Measurements from ENCODE around the gene CHAF1A.

Gene CHAF1A

DNA sequence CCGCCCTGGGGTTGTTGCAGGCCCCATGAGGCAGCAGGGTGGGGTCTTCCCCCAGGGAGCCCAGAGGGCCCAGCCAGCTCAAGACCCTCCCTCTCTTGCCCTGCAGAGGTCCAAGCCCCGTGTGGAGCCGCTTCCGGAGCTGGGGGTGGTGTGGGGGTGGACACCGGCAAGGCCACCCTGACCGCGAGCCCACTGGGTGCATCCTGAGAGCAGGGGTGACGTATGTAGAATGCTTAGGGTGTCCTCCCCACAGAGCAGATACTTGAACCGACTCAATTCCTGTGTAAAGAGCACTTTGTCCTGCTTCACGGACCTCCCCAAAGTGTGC lies 40.3 kb downstream of the CHAF1A start:
- DNase-seq = no peak

DNA sequence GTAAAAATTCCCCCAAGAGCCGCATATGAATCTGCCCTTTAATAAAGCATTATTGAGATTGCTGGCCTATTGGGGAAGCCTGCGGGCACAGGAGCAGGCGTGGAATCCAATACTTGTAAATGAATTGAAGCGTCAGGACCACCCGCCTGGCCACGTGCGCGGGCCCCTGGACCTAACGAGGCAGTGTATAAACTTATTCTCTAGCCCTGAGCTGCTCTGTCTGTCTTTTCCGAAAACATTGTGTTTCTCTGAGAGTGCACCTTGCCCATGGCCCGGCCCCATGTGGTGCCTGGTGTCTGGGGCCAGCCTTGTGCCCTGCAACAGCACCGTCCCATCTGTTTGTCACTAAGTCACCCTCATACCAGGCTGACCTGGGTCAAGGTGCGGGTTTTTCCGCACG lies 40.7 kb downstream of the CHAF1A start:
- DNase-seq = no peak

DNA sequence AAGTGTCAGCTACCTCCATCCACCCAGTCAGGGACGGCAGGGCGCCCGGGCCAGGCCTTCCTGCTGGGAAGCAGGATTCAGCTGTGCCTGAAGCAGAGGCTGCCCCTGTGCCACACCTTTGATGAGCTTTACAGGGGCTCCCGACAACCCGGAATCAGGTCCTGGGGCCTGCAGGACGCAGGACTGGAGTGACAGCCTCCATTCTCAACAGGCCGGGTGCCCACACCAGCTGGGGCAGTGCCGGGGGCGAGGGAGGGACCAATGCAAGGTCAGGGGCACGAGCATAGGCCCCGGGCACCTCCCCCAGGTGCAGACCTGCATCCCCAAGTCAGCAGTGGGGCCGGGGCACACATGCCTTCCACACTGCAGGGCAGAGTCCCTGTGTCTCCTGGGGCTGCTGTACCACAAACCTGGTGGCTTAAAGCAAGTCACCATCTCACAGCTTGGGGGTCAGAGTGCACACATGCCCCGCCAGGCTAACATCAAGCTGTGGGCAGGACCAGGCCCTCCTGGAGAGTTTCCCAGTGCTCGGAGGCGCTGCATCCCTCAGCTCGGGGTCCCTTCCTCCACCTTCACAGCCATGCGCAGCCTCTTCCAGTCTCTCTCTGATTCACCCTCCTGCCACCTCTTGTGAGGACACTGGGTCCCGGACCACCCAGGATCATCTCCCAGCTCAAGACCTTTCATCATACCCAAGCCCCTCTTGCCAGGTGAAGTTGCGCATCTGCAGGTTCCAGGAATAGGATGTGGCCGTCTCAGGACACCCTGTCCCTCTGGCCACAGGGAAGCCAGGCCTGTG lies 41.7 kb downstream of the CHAF1A start:
- no peak for DNase-seq

DNA sequence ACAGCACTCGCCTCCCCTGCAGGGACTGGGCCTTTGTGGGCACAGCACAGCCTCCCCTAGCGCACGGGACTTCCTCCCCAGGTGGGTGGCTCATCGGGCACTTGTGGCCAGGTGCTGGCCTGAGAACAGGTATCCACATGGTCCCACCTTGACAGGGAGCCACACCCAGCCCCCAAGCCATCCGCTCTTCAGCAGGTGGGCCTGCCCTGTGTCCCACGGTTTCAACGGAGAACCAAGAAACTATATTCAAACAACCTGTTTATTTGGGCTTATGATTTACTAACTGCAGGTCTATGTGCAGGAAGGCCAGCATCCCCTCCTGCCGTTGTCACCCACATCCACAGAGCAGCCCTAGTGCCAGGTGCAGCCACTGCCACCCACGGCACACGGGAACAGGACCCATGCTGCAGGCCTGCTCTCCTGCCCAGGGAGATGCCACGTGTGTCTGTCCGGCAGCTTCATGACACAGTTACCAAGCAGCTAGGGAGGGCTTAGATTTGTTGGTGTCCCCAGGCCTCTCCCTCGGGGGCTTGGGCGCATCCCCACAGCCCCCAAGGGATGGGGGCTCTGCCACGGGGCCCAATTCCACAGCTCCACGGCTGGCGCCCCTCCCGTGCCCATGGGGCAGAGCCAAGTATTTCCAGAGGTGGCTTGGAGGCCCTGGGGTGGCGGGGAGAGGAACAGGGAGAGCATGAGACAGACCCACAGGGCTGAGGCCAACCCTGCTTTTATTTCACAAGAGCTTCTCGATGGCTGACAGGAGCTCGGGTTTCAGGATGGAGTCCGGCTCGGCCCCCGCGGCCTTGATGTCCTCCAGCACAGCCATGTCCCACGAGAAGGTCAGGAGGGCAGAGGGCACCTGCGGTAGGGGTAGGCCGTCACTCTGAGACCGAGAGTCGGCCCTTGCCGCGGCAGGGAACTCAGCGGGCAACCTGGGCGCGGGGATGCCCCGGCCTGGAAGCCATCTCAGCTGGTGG lies 42.6 kb downstream of the CHAF1A start:
- DNase-seq = no peak

DNA sequence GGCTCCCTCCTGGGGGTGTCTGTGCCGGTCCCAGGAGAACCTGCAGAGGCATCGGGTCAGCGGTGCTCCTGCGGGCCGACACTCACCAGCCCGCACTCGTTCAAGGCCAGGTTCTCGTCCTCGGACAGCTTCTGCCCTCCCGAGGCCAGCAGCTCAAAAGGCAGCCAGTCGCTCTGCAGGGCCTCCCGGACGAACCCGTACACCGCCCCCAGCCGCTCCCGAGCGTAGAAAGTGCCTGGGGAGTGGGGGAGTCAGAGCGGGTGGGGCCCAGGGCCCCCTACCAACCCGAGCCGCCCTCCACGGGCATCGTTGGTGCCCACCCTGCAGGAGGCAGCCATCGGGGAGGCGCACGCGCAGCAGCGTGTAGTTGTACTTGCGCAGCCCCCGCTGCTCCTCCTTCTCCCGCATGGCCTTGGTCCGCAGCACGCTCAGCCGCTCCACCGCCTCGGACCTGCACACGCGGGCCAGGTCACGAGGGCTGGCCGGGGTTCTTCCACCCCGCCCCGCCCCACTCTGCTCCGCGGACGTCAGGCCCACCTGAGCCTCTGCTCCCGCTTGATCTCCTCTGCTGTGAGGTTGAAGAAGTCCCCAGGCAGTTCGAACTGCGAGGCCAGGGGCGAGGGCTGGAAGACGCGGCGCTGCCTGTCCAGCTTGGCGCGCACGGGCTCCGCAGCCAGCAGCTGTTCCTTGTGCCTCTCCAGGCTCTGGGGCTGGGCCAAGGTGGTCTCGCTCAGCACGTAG lies 43.7 kb downstream of the CHAF1A start:
- DNase-seq = no peak

DNA sequence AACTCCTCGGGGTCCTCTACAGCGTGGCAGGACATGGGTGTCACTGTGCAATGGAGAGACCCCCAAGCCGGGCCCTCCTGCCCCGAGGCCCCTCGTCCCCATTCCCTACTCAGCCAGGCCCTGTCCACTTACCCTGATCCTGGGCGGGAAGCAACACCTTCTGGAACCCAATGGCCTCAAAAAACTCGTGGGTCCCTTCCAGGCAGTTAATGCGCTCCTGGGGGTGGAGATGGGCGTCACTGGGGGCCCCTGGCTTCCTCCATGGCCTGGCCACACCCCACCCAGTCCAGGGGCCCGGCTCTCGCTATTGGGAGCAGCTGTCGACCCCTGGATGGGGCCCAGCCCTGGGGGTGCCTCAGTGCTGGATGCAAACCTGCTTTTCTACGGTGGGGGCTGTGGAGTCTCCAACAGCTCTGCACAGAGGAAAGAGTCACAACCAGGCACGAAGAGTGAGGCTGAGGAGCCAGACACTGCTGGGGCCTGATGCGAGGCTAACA lies 44.3 kb downstream of the CHAF1A start:
- DNase-seq = no peak

DNA sequence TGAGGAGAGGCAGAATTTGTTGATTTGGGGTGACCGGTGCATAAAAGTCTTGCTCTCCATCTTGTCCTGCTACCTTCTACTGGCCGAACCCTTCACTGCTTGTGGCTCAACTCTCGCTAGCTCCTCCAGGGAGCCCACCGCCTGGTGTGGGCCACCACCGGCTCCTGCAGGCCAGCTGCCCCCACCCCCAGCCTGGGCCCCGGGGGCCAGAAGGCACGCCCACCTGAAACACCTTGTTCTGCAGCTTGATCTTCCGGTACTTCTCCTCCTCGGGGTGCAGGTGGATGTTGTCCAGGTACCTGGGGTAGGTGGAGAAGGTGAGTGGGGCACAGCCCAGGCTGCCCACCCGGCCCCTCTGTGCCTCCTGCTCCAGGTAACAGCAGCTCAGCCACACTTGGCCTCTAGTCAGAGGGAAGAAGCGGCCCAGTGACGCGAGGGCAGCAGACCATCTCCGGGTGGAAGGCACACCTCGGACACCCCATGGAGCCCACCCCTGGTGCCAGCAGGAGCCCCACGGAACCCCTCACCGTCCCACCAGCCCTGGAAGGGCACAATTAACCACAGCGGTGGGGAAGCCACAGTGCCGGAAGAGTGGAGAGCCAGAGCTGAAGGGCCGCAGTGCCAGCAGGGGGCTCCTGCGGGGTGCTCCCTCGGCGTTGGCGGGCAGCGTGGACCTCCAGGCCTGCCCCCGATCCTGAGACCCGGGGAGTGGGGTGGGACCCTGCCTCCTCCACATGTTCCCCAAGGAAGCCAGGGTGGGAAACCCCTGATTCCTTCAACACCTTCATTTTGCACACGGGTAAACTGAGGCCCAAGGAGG lies 45.1 kb downstream of the CHAF1A start:
- DNase-seq = no peak

DNA sequence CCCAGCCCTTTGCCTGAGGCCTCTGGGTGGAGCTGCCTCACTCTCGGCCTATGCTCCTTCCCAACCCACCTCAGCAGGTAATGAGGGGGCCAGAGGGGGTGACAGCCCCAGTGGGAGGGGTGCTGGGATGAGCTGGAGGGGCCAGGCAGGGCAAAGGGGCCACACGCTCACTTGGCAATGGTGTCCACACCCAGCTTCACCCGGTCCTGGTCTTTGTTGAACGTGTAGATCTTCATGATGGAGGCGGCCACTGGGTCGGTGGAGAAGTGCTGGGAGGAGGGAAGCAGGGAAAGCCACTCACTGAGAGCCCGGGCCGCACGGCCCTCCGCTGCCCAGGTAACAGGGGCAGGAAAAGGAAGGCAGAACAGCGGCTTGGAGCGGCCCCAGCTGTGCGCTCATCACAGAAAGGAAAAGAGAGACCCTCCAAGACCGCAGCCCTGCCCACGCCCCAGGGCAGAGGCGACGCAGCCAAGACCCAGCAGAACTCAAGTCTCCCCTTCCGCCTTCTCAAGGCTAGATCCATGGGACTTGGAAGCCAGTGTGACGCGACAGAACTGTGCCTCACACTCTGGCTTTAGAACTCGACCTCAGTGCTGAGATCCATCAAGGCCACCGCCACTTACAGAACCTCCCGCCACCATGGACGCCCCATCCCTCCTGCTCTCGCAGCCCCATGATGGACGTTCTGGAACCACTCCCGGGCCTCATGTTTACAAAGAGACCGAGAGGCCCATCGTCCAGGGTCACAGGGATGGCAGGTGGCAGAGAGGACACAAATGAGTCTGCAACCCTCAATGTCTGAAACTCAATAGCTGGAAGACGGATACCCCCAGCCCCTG lies 45.9 kb downstream of the CHAF1A start:
- DNase-seq = no peak

DNA sequence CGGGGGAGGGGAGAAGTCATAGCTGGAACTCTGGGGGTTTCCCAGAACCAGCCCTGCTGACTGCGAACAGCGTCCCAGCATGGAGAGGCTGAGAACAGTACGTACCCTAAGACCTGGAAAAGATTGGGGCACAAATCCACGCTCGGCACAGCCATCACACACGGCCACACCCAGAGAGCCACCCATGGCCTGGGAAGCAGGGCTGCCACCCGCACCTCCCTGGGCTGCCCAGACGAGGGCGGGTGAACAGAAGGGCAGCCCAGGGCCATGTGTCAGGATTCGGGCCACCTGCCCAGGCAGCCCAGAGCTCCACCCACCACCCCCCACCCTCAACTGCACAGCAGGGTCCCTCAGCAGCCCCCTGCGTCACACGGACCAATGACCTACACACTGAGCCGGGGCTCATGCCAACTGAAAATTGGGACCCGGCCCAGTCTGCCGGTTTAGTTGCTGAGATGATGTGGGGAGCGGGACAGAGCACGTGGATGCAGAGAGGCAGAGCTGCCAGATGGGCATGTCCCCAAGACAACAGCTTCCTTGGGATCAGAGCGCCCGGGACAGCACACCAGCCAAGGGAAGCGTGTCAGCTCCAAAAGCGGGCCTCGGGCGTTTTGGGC lies 46.7 kb downstream of the CHAF1A start:
- no peak for DNase-seq

DNA sequence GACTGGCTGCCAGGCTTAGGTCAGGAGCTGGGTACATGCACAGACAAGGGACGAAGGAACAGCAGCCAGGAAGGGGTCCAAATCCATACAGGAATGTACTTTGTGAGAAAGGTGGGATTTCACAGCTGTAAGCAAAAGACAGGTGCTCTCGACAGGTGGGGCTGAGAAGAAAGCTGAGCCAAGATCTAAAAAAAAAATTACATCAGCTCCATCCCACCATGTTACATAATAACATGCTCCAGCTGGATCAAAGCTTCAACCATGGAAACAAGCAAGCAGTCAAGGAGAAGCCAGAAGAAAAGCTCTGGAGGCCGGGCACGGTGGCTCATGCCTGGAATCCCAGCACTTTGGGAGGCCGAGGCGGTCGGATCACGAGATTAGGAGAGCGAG lies 47.2 kb downstream of the CHAF1A start:
- DNase-seq = no peak

DNA sequence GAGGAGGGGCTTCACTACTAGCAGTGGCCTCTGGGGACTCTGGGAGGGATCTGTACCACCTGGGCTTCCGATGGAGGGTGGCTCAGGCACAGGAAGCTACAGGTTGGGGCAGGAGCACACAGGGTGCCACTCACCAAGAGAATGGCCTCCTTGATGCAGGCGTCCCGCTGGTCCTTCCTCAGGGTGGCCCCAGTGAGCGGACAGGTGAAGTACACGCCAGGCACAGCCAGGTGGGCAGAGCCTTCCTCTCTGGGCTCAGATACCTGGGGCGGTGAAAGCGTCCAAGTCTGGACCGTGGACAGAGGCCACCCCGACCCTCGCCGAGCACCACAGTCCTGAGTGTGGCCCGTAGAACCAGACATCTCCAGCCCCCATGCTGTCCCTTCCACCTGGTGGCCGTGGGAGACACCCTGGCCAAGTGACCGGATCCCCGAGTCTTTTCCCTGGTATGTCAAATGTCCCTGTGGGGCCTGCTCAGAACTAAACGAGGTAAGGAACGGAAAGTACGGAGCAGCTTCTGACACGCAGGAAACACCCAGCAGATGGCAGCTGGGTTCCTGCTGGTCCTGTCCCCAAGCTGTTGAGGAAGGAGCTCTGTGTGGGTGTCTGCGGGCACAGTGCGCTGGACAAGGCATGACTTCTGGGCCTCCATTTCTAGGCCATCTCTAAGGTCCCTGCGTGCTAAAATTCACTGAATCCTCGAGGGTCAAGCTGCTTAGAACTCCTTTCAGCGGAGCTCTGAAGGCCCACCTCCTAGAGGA lies 50.0 kb downstream of the CHAF1A start:
- no peak for DNase-seq

DNA sequence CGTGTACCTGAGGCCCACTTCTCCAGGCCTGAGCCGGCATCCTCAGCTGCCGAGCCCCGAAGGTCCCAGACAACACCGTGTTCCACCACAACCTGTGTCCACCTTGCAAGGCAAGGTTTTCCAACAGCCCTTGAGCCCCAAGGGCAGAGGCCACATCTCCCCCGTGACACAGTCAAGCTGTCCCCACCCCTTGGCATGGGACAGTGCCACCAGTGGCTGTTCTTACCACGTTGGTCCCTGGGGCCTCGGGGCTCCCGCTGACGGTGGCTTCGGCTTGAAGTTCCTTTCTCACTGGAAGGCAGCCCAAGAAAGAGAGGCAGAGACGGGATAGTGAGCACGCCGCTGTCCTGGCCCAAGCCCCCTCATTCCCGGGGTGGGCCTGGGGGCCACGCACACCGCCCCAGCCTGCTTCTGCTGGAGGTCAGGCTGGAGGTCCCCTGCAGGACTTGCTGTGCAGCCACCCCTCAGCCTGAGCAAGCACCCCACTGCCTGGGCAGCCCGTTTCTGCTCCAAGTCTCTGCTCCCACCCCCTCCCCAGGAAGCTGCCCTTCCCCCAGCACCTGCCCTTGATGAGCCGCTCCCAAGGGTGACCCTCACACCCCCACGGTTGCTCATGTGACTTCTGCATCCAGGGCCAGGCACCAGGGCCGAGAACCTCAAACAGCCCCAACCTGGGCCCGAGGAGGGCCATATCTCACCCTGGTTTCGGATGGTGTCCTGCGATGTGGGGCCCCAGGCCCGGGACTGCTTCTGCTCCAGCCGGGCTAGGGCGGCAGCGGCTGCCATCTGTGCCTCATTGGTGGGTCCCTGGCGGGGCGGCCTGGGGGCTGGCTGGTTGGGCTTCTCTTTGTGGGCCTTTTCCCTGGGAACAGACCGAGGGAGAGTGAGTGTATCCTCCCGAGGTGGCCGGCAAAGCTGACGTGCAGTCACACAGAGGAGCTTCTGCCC lies 51.1 kb downstream of the CHAF1A start:
- DNase-seq = no peak

DNA sequence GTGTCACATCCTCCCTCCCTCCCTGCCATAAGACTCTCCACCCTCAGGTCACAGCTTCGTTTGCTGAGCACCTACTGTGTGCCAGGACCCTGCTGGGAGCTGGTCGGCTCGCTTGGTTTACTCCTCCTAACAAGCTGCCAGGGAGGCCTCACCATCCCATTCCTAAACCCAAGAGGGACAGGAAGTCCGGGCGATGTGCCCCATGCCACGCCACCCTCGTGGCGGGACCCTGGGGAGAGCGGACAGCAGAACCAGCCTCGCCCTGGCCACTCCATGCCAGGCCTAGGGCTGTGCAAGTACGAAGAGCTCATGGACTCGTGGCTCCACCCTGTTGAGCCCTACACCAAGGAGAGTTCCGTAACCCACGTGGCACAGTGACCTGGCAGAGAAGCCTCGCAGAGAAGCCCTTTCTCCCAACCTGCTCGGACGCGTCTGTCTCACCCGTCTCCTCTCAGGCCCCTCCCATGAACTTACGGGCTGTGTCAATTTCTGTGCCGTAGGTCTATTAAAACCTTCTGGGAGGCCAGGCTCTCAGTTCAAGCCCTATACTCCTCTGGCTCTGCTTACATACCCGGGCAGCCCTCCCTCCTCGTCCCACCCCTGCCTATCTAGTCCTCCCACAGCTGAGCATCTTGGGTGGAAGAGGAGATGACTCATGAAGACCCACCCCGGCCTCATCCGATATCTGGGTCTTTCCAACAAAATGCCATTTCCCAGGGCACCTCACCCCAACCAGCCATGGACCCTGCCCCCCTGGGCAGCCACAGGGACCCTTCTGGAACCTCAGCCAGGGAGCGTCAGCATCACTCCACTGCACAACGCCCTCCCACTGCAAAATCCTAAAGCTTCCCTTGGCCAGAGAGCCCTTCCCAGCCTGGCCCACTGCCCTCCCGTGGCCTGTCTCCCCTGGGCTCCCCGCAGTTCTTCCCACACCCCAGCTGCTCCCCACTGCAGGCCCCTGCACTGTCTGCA lies 52.6 kb downstream of the CHAF1A start:
- no peak for DNase-seq

DNA sequence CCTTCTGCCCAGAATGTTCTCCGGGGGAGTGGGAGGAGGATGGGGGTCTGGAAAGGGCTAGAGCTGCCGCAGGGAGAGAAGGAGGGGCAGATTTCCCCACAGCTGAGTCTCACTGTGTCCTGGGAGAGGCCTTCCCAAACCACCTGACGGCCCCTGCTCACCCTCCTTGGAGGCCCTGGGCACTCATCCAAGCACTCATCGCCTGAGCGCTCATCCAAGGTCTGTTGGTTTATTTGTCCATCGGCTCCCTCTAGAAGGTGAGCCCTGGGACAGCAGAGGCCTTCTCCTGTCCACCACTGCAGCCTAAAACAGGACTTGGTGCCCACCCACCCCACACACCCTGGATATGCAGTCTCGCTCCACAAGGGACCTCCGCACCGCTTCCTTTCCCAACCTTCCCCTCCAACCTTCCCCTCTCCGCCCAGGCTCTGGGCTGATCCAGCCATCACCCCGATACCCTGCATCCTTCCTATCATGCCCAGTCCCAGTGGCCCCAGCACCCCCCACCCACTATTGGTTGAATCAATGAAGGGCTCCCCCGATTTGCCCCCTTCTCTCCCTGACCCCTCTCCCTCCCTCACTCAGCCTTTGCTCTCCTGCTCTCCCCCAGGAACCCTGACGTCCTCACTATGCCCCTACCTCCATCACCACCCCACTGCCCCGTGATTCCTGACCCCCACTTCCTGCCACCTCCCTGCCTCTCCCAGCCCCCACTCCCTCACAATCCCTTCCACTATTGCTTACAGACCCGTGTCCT lies 53.5 kb downstream of the CHAF1A start:
- peak; percentile 24 for DNase-seq

DNA sequence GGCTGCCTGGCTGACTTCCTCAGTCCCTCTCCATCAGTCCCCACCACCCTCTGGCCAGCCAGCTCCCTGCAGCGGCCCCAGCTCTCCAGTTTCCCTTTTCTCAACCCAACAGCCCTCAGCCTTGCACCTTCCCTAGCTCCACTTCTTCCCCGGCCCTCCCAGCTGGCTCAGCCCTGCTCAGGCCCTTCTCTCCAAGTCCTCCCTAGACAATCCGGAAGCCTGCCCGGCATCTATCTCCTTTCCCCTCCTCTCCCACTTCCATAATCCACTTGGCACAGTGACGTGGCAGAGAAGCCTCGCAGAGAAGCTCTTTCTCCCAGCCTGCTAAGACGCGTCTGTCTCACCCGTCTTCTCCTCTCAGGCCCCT lies 54.0 kb downstream of the CHAF1A start:
- DNase-seq = no peak

DNA sequence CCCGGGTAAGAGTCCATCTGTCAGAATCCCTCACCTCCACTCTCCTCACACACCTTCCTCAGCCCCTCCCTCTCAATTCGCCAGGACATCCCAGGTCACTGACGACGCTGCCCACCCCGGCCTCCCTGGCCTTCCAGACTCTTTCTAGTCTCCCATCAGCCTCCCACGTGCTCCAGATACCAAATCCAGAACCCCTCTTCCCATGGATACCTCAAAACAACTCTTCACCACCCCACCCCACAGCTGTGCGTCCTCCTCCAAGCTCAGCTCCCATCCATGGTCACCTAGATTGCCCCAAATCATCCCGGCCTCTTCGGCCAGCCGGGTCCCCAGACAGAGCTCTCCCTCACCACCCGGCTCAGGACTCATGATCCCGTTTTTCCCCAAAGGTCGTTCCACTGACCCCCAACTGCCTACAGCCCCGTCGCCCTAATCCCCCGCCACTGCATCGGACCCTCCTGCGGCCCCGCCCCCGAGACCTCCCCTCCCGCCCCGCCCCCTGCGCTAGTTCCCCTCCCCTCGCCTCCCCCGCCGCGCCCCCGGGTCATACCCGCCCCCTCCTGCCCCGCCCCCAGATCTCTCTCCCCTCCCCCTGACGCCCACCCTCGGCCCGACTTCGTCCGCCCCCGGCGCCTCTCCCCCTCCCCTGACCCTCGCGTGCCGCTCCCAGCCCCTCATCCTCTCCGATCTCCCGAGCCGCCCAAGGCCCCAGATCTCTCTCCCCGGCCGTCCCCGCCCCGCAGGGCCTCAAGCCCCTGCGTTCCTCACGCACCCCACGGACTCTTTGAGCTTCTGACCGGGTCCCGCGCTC lies 54.6 kb downstream of the CHAF1A start:
- no peak for DNase-seq

Data from T1000 (cell line).